Measurements from ENCODE around the gene ABHD8. TPM values are rescaled to one million over a fixed set of nuclear protein-coding genes. Genes with fewer than 3 reads are reported as not detected.

The ABHD8 gene
- polyA plus RNA-seq, 3 donors = 11.3 to 14.9 (median 12.5) TPM

- Mint-ChIP-seq H3K4me1 (peaks cover 17% of the 10 kb centered on the region), H3K27ac (no peak overlapping the region), H3K4me3 (no peak overlapping the region), H3K27me3 (ENCODE audit: low read depth in 3 of 3) (peaks cover 1 to 3% (median 3%) of the 10 kb centered on the region in 3 donors), H3K36me3 (peaks cover 9 to 17% of the 10 kb centered on the region in 2 donors), H3K9me3 (no peaks in the 10 kb centered on the region)
- no peaks in the 10 kb centered on the region for H4K20me1 ChIP-seq (ENCODE audit: insufficient read depth, low read length)
- peaks cover 17 to 25% of the 10 kb centered on the region in 2 donors for H3K4me1 ChIP-seq (ENCODE audit: control insufficient read depth in 1 of 2, insufficient read depth in 2 of 2, low read length in 2 of 2)
- H3K9ac ChIP-seq (ENCODE audit: insufficient read depth, low read length, poor library complexity, severe bottlenecking) = no peak overlapping the region
- no peak overlapping the region for H3K27ac ChIP-seq (ENCODE audit: low read depth in 1 of 2, low read length in 2 of 2)
- H3K27me3 ChIP-seq (ENCODE audit: control insufficient read depth in 2 of 2, insufficient read depth in 2 of 2, low read length in 2 of 2) = no peaks in the 10 kb centered on the region
- WGBS (ENCODE audit: insufficient coverage) = no CpG with 5 or more reads among the region's 7 CpGs
- intact Hi-C loops (cut with micrococcal nuclease) = no loop called here
- H3K79me2 ChIP-seq (ENCODE audit: insufficient read depth, low read length) = peaks cover 5% of the 10 kb centered on the region
- no peaks in the 10 kb centered on the region for H3K9me3 ChIP-seq (replicated peaks in 1 of 2; ENCODE audit: control insufficient read depth in 1 of 2, insufficient read depth in 1 of 2, low read length in 2 of 2)
- no peak overlapping the region for H3K4me2 ChIP-seq (replicated peaks; ENCODE audit: extremely low read depth, low read length, poor library complexity, severe bottlenecking)
- TF ChIP-seq CTCF (IDR thresholded peaks at IDR 0.05) = no peak
- H3K4me3 ChIP-seq (replicated peaks in 1 of 3; ENCODE audit: low read depth in 2 of 3, low read length in 3 of 3) = no peak overlapping the region
- no peak overlapping the region for H2AFZ ChIP-seq (ENCODE audit: insufficient read depth, low read depth, low read length, poor library complexity, severe bottlenecking)
- no peak for DNase-seq
- peaks cover 4 to 6% of the 10 kb centered on the region in 2 donors for H3K36me3 ChIP-seq (replicated peaks in 1 of 2; ENCODE audit: control insufficient read depth in 1 of 2, insufficient read depth in 2 of 2, low read length in 2 of 2)
Observed at GRCh38 chr19:17341845-17342244, 38.6 kb upstream of the ABHD8 start.

DNA sequence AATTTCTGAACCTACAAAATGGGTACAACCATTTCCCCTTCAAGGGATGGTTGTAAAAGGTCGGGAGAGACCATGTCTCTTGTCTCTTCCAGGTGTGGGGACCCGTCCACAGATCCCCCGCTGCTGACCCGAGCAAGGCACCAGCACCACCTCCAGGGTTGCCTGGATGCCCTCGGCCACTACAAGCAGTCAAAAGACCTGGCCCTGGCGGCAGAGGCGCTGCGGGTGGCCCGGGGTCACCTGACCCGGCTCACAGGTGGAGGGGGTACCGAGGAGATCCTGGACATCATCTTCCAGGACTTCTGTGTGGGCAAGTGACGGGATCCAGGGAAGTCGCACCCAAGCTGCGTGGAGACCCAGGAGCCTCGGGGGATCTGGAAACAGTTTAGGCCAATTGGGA is 38.2 kb upstream of the ABHD8 start:
- no peaks in the 10 kb centered on the region for H3K27me3 ChIP-seq (ENCODE audit: control insufficient read depth in 2 of 2, insufficient read depth in 2 of 2, low read length in 2 of 2)
- WGBS (ENCODE audit: insufficient coverage) = 97% methylated on average over 14 of the region's 15 CpGs
- peaks cover 21% of the 10 kb centered on the region for H3K4me1 Mint-ChIP-seq
- peaks cover 5% of the 10 kb centered on the region for H3K79me2 ChIP-seq (ENCODE audit: insufficient read depth, low read length)
- H3K4me3 ChIP-seq (replicated peaks in 1 of 3; ENCODE audit: low read depth in 2 of 3, low read length in 3 of 3) = no peak overlapping the region
- H3K9me3 ChIP-seq (replicated peaks in 1 of 2; ENCODE audit: control insufficient read depth in 1 of 2, insufficient read depth in 1 of 2, low read length in 2 of 2) = no peaks in the 10 kb centered on the region
- H3K9ac ChIP-seq (ENCODE audit: insufficient read depth, low read length, poor library complexity, severe bottlenecking) = no peak overlapping the region
- H3K27ac ChIP-seq (ENCODE audit: low read depth in 1 of 2, low read length in 2 of 2) = no peak overlapping the region
- peaks cover 9 to 17% of the 10 kb centered on the region in 2 donors for H3K36me3 Mint-ChIP-seq
- DNase-seq = no peak
- H3K36me3 ChIP-seq (replicated peaks in 1 of 2; ENCODE audit: control insufficient read depth in 1 of 2, insufficient read depth in 2 of 2, low read length in 2 of 2) = peaks cover 4 to 6% of the 10 kb centered on the region in 2 donors
- H3K9me3 Mint-ChIP-seq = no peaks in the 10 kb centered on the region
- H3K4me3 Mint-ChIP-seq = no peak overlapping the region
- intact Hi-C loops (cut with micrococcal nuclease) = no loop called here
- H3K27ac Mint-ChIP-seq = no peak overlapping the region
- peaks cover 19 to 28% of the 10 kb centered on the region in 2 donors for H3K4me1 ChIP-seq (ENCODE audit: control insufficient read depth in 1 of 2, insufficient read depth in 2 of 2, low read length in 2 of 2)
- no peak overlapping the region for H3K4me2 ChIP-seq (replicated peaks; ENCODE audit: extremely low read depth, low read length, poor library complexity, severe bottlenecking)
- H2AFZ ChIP-seq (ENCODE audit: insufficient read depth, low read depth, low read length, poor library complexity, severe bottlenecking) = no peak overlapping the region
- H4K20me1 ChIP-seq (ENCODE audit: insufficient read depth, low read length) = no peaks in the 10 kb centered on the region
- TF ChIP-seq CTCF (IDR thresholded peaks at IDR 0.05) = no peak
- peaks cover 0 to 3% (median 1%) of the 10 kb centered on the region in 3 donors for H3K27me3 Mint-ChIP-seq (ENCODE audit: low read depth in 3 of 3)
